GM10266 (cell line): ENCODE measurements around the gene MRPL18.

Experiments used
- DNase-seq: peaks from one replicate; pipeline ENCODE4 v3.0.0; 2012; ENCODE audit errors: extremely low spot score
- TF ChIP-seq, protein P1 (sequence below): IDR thresholded peaks from 2 replicates; pipeline ENCODE4 v1.5.1; 2012; ENCODE audit warnings: mild to moderate bottlenecking, low read depth; ENCODE audit not compliant: control insufficient read depth, insufficient read depth; ENCODE audit errors: missing control alignments

MRPL18 gene

DNA sequence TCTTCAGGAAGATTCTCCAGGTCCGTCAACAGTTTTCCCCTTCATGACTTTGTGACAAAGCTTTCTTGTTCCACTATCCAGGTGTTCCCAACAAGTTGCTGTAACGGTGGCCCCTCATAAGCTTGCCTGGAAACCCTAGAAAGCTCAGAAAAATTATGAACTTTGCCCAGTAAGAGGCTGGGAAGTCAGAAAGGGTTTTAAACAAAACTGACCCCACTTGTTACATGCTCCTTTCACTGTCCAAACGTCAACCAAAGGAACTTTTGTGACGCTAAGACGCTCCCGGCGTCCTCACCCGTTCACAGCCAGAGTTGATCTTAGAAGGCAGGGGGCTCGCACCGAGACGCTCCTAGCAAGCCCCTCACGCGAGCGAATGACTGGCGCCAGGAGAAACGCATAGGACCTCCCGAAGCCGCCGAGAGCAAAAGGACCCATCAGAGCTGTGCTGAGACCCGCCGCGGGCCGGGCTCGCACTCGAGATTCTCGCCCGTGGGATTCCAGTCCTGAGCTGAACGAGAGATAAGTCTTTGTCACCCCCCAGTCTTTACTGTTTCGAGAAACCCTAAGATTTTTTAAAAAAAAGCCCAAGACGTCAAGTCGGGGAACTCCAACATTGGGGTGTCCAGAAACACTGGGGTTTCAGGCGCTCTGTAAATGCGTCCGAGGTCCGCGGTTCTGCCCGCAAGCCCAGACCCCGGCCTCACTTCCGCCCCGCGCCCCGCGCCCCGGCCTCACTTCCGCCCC, 29.0 kb upstream of the MRPL18 start:
- TF ChIP-seq, protein P1, sequence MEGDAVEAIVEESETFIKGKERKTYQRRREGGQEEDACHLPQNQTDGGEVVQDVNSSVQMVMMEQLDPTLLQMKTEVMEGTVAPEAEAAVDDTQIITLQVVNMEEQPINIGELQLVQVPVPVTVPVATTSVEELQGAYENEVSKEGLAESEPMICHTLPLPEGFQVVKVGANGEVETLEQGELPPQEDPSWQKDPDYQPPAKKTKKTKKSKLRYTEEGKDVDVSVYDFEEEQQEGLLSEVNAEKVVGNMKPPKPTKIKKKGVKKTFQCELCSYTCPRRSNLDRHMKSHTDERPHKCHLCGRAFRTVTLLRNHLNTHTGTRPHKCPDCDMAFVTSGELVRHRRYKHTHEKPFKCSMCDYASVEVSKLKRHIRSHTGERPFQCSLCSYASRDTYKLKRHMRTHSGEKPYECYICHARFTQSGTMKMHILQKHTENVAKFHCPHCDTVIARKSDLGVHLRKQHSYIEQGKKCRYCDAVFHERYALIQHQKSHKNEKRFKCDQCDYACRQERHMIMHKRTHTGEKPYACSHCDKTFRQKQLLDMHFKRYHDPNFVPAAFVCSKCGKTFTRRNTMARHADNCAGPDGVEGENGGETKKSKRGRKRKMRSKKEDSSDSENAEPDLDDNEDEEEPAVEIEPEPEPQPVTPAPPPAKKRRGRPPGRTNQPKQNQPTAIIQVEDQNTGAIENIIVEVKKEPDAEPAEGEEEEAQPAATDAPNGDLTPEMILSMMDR: no peak
- peak; percentile 22 for DNase-seq

DNA sequence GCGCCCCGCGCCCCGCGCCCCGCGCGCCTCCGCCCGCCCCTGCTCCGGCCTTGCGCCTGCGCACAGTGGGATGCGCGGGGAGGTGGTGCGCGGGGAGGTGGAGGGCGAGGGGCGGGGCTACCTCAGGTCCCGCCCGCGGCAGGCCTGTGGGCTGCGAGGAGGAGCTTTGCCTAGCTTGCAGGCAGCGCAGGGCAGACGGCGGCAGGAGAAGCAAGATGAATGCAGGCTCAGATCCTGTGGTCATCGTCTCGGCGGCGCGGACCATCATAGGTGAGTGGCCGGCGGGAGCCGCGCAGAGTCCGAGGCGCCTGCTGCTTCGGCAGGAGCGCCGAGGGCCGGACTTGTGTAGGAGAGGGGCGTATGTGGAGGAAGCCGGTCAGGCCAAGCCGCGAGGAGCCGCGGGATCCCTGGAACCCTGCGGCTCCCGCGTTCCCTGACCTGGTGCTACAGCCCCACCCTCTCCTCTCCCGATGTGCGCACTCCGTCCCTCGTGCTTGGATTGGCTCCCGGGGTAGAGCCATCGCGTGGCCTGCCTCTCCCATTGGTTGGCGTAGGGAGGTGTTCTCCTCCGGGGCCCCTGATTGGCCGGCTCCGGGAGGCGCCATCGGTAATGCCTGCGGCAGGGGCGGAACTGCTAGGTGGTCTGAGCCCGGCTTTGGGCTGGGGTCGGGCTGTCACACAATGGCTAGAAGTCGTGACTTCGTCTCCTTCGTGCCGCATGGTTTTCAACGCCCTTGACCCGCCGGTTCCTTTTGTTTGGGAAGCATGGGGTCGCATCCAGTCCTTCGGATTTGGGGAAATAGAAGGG, 28.2 kb upstream of the MRPL18 start, which contains the start of gene ACAT2:
TSS of gene ACAT2 (plus strand) at position 173 of the 808 bp plus-strand sequence. CDS start at position 216, 43 bp downstream.
- DNase-seq: peak; percentile 98
- TF ChIP-seq, protein P1: no peak

DNA sequence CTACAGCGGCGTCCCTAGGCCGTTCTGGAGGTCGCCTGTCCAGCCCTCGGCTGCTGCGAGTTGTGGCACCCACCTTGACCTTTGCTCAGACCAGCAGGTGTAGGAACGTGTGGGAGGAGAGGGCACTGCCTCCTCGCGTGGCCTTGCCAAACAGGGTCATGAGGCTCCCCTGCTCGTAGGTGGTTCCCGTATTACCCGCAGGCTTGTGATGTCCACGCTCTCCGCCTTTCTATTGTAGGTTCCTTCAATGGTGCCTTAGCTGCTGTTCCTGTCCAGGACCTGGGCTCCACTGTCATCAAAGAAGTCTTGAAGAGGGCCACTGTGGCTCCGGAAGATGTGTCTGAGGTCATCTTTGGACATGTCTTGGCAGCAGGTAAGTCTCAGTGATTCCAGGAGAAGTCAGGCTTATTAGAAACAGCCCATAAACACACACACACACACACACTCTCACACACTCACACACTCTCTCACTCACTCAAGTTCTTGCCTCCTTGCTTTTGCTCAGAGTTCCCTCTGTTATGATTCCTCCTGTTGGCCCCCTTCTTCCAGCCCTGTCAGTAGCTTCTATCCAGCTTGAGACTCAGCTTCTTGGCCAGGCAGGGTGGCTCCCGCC, 27.5 kb upstream of the MRPL18 start:
- peak; percentile 35 for DNase-seq

DNA sequence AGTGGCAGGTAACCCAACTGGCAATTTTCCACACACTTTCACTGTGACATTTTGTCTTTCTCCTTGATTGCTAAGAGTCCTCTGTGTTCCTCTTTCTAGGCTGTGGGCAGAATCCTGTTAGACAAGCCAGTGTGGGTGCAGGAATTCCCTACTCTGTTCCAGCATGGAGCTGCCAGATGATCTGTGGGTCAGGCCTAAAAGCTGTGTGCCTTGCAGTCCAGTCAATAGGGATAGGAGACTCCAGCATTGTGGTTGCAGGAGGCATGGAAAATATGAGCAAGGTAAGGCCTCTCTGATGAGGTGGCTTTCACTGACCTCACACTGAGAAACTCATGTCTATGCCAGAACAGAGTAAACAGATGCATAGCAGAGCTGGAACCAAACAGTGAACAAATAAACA, 23.4 kb upstream of the MRPL18 start:
- DNase-seq: no peak
- TF ChIP-seq, protein P1: no peak

More for the DNA sequence above, 27.5 kb upstream of the MRPL18 start:
- TF ChIP-seq, protein P1: no peak

DNA sequence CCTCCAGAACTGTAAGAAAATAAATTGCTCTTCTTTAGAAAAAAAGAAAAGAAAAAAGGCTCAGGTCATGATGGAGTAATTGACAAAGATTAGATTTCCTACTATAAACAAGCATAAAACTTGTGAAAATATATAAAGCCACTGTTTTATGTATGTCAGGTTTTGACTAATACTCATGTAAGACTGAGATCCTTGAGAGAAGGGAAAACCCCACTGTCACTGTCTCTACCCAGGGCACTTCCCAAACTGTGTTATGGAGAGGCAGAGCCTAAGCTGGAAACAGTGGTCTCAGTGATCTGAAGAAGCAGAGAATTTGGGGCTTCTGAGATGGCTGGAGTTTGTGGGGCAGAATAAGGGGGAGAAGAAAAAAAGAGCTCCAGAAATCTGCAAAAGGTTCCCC, 20.8 kb upstream of the MRPL18 start:
- TF ChIP-seq, protein P1: no peak
- DNase-seq: no peak

DNA sequence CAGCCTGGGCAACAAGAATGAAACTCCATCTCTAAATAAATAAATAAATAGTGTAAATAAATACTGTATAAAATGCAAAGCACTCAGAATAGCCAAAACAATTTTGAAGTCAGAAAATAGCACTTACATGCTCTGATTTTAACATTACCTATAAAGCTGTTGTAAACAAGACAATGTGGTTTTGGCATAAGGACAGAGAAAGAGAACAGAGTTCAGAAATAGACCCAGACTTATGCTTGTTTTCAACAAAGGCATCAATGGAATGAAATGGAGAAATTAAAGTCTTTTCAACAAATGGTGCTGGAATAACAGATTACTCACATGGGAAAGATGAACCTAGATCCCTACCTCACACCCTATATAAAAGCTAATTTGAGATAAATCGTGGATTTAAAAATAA, 18.1 kb upstream of the MRPL18 start:
- no peak for DNase-seq
- TF ChIP-seq, protein P1: no peak
